ENCODE results near the gene RALGAPB. TPM values are rescaled to one million over a fixed set of nuclear protein-coding genes. Genes with fewer than 3 reads are reported as not detected.

The RALGAPB gene
- 11.7 to 20.5 TPM (median 17.4 TPM) in 5 replicates for total RNA-seq (2022; extraction: Qiagen RNA extraction; ENCODE audit: low read depth)

DNA sequence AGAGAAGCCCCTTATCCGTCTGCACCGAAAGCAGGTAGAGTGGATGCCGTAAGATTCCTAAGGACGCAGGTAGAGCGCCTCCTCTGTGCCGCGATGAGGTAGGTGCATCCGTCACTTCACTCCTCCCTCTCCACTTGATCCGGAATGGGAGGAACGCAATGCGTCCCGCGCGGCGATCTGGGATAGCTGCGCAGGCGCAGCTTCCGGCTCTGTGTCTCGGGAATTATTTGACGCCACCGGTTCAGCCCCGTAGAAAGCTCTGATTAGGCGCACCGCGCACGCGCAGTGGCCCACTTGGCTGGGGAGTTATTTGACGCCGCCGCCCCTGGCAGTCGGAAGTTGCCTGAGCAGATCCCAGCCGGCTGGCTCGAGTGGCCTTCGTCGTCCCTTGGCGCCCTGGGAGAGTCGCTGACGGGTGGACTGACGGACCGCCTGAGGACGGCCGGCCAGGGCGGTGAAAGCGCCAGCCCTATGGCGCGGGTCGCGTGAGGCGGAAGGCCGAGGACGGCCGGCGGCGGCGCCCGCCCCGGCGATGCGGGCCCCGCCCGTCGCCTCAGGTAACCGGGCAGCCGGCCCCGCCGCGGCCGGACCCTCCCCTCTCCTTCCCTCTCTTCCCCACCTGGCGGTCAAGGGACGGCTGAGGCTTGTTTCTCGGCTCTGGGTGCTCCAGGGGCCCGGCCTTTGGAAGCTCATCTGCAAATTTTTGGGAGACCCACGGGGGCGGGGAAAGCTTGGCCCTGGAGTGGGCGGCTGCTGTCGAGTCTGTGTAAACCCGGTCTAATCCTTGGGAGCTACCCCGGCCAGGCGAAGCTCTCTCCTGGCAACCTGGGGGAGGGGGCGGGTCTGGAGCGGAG, at the start of gene RALGAPB:
Gene RALGAPB (plus strand): TSS at position 331 of the 854 bp plus-strand sequence. CDS start 15,590 bp downstream, outside the sequence.

DNA sequence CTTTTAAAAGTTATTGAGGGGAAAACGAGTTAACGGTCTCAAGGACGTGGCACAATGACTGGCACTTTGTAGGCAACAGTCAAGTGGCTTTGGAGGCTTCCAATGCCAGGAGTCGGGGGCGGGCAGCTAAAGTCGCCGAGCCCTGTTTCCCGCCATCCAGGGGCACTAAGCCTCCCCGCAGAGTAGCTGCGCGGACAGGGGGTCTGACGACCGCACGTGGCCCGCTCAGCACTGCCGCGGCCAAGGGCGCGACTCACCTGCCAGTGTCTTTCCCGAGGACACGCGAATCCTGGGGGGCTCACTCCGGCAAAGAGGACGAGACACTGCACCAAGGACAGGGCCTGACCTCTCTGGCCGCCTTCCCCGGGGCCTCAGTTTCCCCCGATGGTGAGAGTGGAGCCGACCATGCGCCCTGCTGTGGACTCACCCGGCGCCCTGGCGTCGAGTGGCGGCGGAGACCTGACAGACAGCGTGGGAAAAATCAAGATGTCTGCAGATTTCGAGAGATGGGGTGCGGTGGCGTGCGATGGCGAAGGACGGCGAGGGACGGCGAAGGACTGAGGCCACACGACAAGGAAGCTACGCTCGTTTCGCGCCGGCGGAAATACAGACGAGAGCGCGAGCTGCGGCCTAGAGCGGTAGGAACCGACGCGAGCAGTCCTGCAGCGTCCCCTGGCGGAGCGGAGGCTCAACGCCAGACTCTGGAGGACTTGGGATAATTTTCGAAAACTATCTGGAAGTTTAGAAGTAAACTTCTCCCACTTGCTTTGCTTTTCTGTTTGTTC, 37.7 kb upstream of the RALGAPB start, which contains the start of gene SNHG17:
Gene SNHG17 (minus strand): TSS at position 559 of the 785 bp plus-strand sequence.

DNA sequence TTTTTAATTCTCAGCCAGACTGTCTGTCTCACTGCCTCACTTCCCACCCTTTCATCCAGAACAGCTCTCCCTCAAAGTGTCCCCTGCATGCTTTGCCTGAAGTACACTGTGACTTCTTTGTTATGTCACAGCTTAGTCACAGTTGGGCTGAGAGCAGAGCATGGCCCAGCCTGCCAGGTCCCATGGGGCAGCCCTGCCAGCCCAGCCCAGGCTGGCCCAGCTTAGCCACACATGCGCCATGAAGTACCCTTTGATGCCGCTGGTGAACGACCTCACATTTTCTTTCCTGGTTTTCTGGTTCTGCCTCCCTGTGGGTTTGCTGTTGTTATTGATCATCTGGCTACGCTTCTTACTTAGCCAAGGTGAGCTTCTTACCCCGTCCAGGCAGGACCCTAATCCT, 108.4 kb downstream of the RALGAPB start, which contains the start of gene ADIG:
Gene ADIG (plus strand): TSS at position 185 of the 400 bp plus-strand sequence. CDS start 54 bp downstream, at position 239.

DNA sequence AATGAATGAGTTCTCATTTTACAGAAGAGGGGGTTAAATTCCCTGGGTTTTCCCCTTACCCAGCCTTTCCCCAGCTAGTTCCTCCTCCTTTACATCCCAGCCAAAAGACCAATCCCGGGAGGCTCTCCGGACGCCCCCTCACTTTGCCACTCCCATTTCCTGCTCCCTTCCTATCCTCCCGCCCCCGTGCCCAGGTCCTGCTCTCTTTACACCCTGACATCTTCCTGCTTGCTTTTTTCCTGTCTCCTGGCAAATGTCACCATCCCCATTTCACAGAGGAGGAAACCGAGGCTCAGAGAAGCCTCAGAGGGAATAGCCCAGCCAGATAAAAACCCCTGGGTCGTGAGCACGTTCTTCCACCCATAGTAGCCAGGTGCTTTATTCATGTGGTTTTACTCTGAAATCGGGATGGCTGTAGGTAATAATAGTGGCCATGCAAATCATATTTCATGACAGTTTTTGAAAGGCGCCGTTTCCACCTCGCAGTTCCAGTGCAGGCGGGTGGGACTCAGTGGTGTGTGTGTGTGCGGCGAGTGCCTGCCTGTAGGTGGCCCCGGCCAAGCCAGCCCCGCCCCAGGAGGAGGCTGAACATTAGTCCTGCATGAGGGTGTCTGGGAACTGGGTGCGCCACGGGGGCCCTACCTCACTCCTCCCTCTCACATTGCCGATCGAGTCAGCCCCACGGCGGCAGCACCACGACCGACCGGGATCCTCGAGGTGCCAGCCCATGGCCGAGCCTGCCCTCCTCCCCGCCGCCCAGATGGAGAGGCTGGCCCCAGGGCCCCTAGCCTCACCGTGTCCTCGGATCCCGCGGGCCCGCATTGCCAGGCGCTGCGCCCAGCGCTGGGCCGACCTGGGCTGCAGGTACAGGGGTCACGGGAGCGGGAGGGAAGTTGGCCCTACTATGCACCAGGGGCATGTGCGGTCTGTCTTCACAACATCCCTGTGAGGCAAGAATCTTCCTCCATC, 128.9 kb downstream of the RALGAPB start, which contains the start of gene ARHGAP40:
Gene ARHGAP40 (plus strand): TSS at position 594 of the 969 bp plus-strand sequence.

Other genes with a start within 250 kb of the RALGAPB start
- 0.13 to 0.18 TPM (median 0.14 TPM) in 4 of 5 replicates, not detected in the other for gene KIAA1755, start 212.1 kb upstream of the RALGAPB start, total RNA-seq (2022; extraction: Qiagen RNA extraction; ENCODE audit: low read depth)
- gene BPI, start 168.7 kb upstream of the RALGAPB start, total RNA-seq (2022; extraction: Qiagen RNA extraction; ENCODE audit: low read depth), result not detected in 5 replicates
- 0.96 to 1.8 TPM (median 1.1 TPM) in 5 replicates for gene LBP, start 126.4 kb upstream of the RALGAPB start, total RNA-seq (2022; extraction: Qiagen RNA extraction; ENCODE audit: low read depth)
- 187 to 224 TPM (median 198 TPM) in 5 replicates for gene SNHG17, start 37.5 kb upstream of the RALGAPB start, total RNA-seq (2022; extraction: Qiagen RNA extraction; ENCODE audit: low read depth)
- not detected in 5 replicates for gene ADIG, start 108.4 kb downstream of the RALGAPB start, total RNA-seq (2022; extraction: Qiagen RNA extraction; ENCODE audit: low read depth)
- gene ARHGAP40, start 129.0 kb downstream of the RALGAPB start, total RNA-seq (2022; extraction: Qiagen RNA extraction; ENCODE audit: low read depth), result not detected in 5 replicates

Measured in A549 treated with GW870086 at 1 μM for 4 hours (cell line).